GM12878 (cell line): ENCODE data around the gene POLE2. TPM values are rescaled to one million over a fixed set of nuclear protein-coding genes. Genes with fewer than 3 reads are reported as not detected.

Experiments used
- BACH1 ChIP-seq: fragments of 450-650 bp; IDR thresholded peaks from 2 replicates; pipeline ENCODE4 v1.6.1; 2017; ENCODE audit warnings: mild to moderate bottlenecking, borderline replicate concordance
- BCL11A ChIP-seq: IDR thresholded peaks from 2 replicates; pipeline ENCODE4 v1.6.1; 2011; ENCODE audit warnings: low read depth, low read length
- BHLHE40 ChIP-seq, 2 experiments: fragments of 450-650 bp in 1 of 2; IDR thresholded peaks; 2 replicates each; pipeline ENCODE4 v1.6.1; 2011 to 2017; ENCODE audit warnings: low read depth in 2 of 2, borderline replicate concordance in 1 of 2, improper control_type of control experiment in 1 of 2, low read length in 1 of 2, mild to moderate bottlenecking in 1 of 2
- EGR1 ChIP-seq, 2 experiments: IDR thresholded peaks; 1 replicate in 1 of 2; 2 replicates in 1 of 2; pipeline ENCODE4 v1.6.1; 2011 to 2012; ENCODE audit warnings: low read depth in 2 of 2, low read length in 2 of 2, borderline replicate concordance in 1 of 2, mild to moderate bottlenecking in 1 of 2, moderate library complexity in 1 of 2
- ESRRA ChIP-seq: IDR thresholded peaks from 2 replicates; pipeline ENCODE4 v1.6.1; 2012; ENCODE audit warnings: mild to moderate bottlenecking, low read length, improper control_type of control experiment
- EZH2 ChIP-seq: IDR thresholded peaks from 2 replicates; pipeline ENCODE4 v1.6.1; 2012; ENCODE audit warnings: low read depth, mild to moderate bottlenecking, control low read depth, inconsistent platforms, low read length, borderline replicate concordance; ENCODE audit not compliant: control insufficient read depth
- FOXM1 ChIP-seq: IDR thresholded peaks from 2 replicates; pipeline ENCODE4 v1.6.1; 2012; ENCODE audit warnings: low read depth, mild to moderate bottlenecking, inconsistent platforms, low read length, moderate library complexity
- GATAD2B ChIP-seq: fragments of 450-650 bp; conservative IDR thresholded peaks from 2 replicates; pipeline ENCODE4 v1.6.1; 2017; ENCODE audit warnings: low read depth, mild to moderate bottlenecking, moderate library complexity
- HCFC1 ChIP-seq: fragments of 150-350 bp; IDR thresholded peaks from 2 replicates; pipeline ENCODE4 v1.6.1; 2014; ENCODE audit warnings: low read length
- HDAC6 ChIP-seq: fragments of 200-600 bp; sonication (generic); IDR thresholded peaks from one replicate; pipeline ENCODE4 v1.8.0; 2017; ENCODE audit warnings: antibody characterized with exemption; ENCODE audit not compliant: unreplicated experiment
- JUNB ChIP-seq: IDR thresholded peaks from 2 replicates; pipeline ENCODE4 v1.6.1; 2016; ENCODE audit warnings: antibody characterized with exemption, mild to moderate bottlenecking
- JUND ChIP-seq: IDR thresholded peaks from 2 replicates; pipeline ENCODE4 v1.6.1; 2012; ENCODE audit warnings: low read depth, mild to moderate bottlenecking, low read length, improper control_type of control experiment, moderate library complexity
- MEF2B ChIP-seq: fragments of 450-650 bp; IDR thresholded peaks from 2 replicates; pipeline ENCODE4 v1.6.1; 2018; ENCODE audit warnings: mild to moderate bottlenecking, moderate library complexity; ENCODE audit not compliant: partially characterized antibody, poor library complexity, severe bottlenecking
- MTA3 ChIP-seq: IDR thresholded peaks from 2 replicates; pipeline ENCODE4 v1.6.1; 2012; ENCODE audit warnings: low read length, inconsistent platforms, borderline replicate concordance
- NR2C2 ChIP-seq: IDR thresholded peaks from 2 replicates; pipeline ENCODE4 v1.6.1; 2011; ENCODE audit warnings: borderline replicate concordance, low read depth; ENCODE audit not compliant: control insufficient read depth, insufficient read length
- PAX8 ChIP-seq: fragments of 450-650 bp; IDR thresholded peaks from 2 replicates; pipeline ENCODE4 v1.6.1; 2017; ENCODE audit warnings: mild to moderate bottlenecking, moderate library complexity
- POLR2AphosphoS5 ChIP-seq: IDR thresholded peaks from 2 replicates; pipeline ENCODE4 v1.6.1; 2011; ENCODE audit warnings: mild to moderate bottlenecking, low read length, inconsistent platforms
- RELA ChIP-seq: fragments of 450-650 bp; IDR thresholded peaks from 2 replicates; pipeline ENCODE4 v1.8.0; 2014; ENCODE audit warnings: borderline replicate concordance; ENCODE audit not compliant: partially characterized antibody
- SMAD5 ChIP-seq: IDR thresholded peaks from 2 replicates; pipeline ENCODE4 v1.6.1; 2016; ENCODE audit warnings: antibody characterized with exemption, low read depth
- SP1 ChIP-seq: IDR thresholded peaks from one replicate; pipeline ENCODE4 v1.6.1; 2011; ENCODE audit warnings: low read depth, low read length
- SREBF1 ChIP-seq: IDR thresholded peaks from 2 replicates; pipeline ENCODE4 v1.6.1; 2012; ENCODE audit warnings: mild to moderate bottlenecking, low read length
- STAT1 ChIP-seq: fragments of 450-650 bp; conservative IDR thresholded peaks from 2 replicates; pipeline ENCODE4 v1.6.1; 2014; ENCODE audit warnings: antibody characterized with exemption, mild to moderate bottlenecking
- STAT3 ChIP-seq: IDR thresholded peaks from 2 replicates; pipeline ENCODE4 v1.6.1; 2011; ENCODE audit warnings: low read depth, low read length, improper control_type of control experiment
- TBL1XR1 ChIP-seq: IDR thresholded peaks from 2 replicates; pipeline ENCODE4 v1.6.1; 2012; ENCODE audit warnings: low read depth, low read length, improper control_type of control experiment
- YBX1 ChIP-seq: fragments of 450-650 bp; IDR thresholded peaks from 2 replicates; pipeline ENCODE4 v1.6.1; 2016; ENCODE audit warnings: antibody characterized with exemption
- ZBED1 ChIP-seq: IDR thresholded peaks from 2 replicates; pipeline ENCODE4 v1.6.1; 2016; ENCODE audit warnings: borderline replicate concordance
- ZNF207 ChIP-seq: fragments of 450-650 bp; IDR thresholded peaks from 2 replicates; pipeline ENCODE4 v1.6.1; 2014; ENCODE audit warnings: antibody characterized with exemption, mild to moderate bottlenecking, borderline replicate concordance
- ZZZ3 ChIP-seq: IDR thresholded peaks from 2 replicates; pipeline ENCODE4 v1.6.1; 2011; ENCODE audit warnings: low read depth; ENCODE audit not compliant: control insufficient read depth, insufficient read length
- polyA plus RNA-seq, 11 experiments: library from polyadenylated mRNA; depleted of rRNA in 4 of 11; unstranded in 6 of 11; stranded (reverse) in 5 of 11; fragments of >200 nt; fragmentation: Nextera tagmentation in 4 of 11; fragmentation: Illumina TruSeq in 1 of 11; extraction: Ambion mirVana in 4 of 11; extraction: Trizol in 1 of 11; gene quantifications; 1 replicate in 1 of 11; 2 replicates in 10 of 11; pipeline versions ENCODE4 v1.2.1 to v1.2.3, GENCODE V29; 2011 to 2016; ENCODE audit warnings: inconsistent platforms in 2 of 11, missing spikeins in 2 of 11, low read depth in 1 of 11
- total RNA-seq, 4 experiments: library from RNA; depleted of rRNA in 3 of 4; stranded (reverse); fragments of >200 nt in 3 of 4; fragmentation: Illumina TruSeq in 1 of 4; extraction: Trizol in 1 of 4; gene quantifications; 2 replicates each; pipeline versions ENCODE4 v1.2.1 to v1.2.3, GENCODE V29; 2013 to 2021
- TF ChIP-seq, protein P1 (sequence below): IDR thresholded peaks from 2 replicates; pipeline ENCODE4 v1.6.1; 2011; ENCODE audit warnings: mild to moderate bottlenecking, low read depth, low read length, moderate library complexity; ENCODE audit not compliant: insufficient replicate concordance
- TF ChIP-seq, protein P2 (sequence below): IDR thresholded peaks from 2 replicates; pipeline ENCODE4 v1.6.1; 2012; ENCODE audit warnings: low read length, inconsistent platforms

POLE2 gene
- total and polyA plus RNA-seq, 10 of the 15 experiments (the other 5 are each of a cell fraction or from before 2014, with no cell fraction given): 22.0 to 45.6 (median 38.8) TPM

DNA sequence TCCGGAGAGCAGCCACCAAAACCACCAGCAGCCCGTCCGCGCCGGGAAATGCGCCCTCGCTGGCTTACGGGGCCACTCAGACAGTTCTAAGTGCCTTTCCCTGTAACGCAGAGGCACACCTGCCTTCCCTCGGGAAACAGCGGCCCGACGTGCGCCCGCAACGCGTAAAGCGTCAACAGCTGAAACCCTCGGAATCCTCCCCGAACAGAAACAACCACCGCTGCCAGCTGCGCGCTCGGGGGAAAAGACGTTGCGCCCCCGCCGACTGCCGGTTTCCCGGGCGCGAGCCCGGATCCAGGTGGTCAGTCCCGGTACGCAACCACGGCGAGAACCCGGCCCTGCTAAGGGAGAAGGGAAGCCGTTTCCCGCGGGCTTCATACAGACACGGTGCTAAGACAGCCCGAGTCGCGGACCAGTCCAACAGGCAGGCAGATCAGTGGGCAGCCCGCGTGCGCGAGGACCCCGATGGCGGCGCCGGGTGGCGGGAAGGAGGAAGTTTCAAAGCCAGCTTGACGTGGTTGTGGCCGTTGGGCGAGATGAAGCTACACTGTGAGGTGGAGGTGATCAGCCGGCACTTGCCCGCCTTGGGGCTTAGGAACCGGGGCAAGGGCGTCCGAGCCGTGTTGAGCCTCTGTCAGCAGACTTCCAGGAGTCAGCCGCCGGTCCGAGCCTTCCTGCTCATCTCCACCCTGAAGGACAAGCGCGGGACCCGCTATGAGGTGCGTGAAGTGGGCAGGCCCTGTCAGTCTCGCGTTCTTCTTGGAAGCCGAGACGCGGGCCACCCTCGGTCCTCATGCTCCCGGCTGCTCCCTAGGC, 89.3 kb downstream of the POLE2 start, which contains the start of gene LRR1 (continued):
- TF ChIP-seq STAT1 (peak; percentile 72; the same call in 1 of the 2 replicates), EZH2 (no peak), FOXM1 (no peak), ESRRA (no peak), SP1 (peak; percentile 31), SREBF1 (no peak), PAX8 (no peak), BCL11A (no peak; the same call in 1 of the 2 replicates), ZNF207 (peak; percentile 96), HDAC6 (no peak), JUND (0 out of 2 replicates have a peak, but pooled peaks have one; percentile 0), MTA3 (no peak), EGR1 (IDR thresholded peaks at IDR 0.05; ENCODE audit: borderline replicate concordance in 1 of 2, low read depth in 2 of 2, low read length in 2 of 2) (no peak), JUNB (no peak), HCFC1 (peak; percentile 60), POLR2AphosphoS5 (peak; percentile 94), GATAD2B (no peak; the same call in 1 of the 2 replicates), BACH1 (peak; percentile 62), MEF2B (peak; percentile 77), TBL1XR1 (no peak), ZBED1 (no peak; the same call in 1 of the 2 replicates), RELA (peak; percentile 82), SMAD5 (0 out of 2 replicates have a peak, but pooled peaks have one; percentile 15), NR2C2 (no peak), STAT3 (no peak), YBX1 (no peak), ZZZ3 (no peak), BHLHE40 (IDR thresholded peaks at IDR 0.05; ENCODE audit: borderline replicate concordance in 1 of 2, low read depth in 2 of 2, low read length in 1 of 2) (peak in 1 of 2 experiments; percentile 63; a peak in 2 of 4 replicates)
- TF ChIP-seq, protein P1, sequence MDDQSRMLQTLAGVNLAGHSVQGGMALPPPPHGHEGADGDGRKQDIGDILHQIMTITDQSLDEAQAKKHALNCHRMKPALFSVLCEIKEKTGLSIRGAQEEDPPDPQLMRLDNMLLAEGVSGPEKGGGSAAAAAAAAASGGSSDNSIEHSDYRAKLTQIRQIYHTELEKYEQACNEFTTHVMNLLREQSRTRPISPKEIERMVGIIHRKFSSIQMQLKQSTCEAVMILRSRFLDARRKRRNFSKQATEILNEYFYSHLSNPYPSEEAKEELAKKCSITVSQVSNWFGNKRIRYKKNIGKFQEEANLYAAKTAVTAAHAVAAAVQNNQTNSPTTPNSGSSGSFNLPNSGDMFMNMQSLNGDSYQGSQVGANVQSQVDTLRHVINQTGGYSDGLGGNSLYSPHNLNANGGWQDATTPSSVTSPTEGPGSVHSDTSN: peak; percentile 50
- TF ChIP-seq, protein P2, sequence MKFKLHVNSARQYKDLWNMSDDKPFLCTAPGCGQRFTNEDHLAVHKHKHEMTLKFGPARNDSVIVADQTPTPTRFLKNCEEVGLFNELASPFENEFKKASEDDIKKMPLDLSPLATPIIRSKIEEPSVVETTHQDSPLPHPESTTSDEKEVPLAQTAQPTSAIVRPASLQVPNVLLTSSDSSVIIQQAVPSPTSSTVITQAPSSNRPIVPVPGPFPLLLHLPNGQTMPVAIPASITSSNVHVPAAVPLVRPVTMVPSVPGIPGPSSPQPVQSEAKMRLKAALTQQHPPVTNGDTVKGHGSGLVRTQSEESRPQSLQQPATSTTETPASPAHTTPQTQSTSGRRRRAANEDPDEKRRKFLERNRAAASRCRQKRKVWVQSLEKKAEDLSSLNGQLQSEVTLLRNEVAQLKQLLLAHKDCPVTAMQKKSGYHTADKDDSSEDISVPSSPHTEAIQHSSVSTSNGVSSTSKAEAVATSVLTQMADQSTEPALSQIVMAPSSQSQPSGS: no peak
